T-helper 2 cell (primary cell): ENCODE measurements around the gene SARS2.
"Not testable (repeated sequence)": the region's sequence is repeated elsewhere in the genome, so short reads cannot be mapped to it uniquely, and the experiment has no call there.

Source experiments
- DNase-seq, 5 experiments: peaks; one replicate each; pipeline versions ENCODE4 v3.0.0 to v3.0.0-alpha.2; 2012 to 2022

The SARS2 gene

GRCh38 chr19:38945562-38946228 is 15.1 kb upstream of the SARS2 start:
- DNase-seq: no peak

GRCh38 chr19:38944981-38945506 is 14.5 kb upstream of the SARS2 start:
- no peak for DNase-seq

- DNase-seq: no peak
These were observed 12.1 kb upstream of the SARS2 start for GRCh38 chr19:38942471-38943181.

GRCh38 chr19:38941979-38942378 is 11.4 kb upstream of the SARS2 start:
- DNase-seq: no peak

- not testable (repeated sequence) for DNase-seq
These were observed 10.9 kb upstream of the SARS2 start for GRCh38 chr19:38941466-38941865.

GRCh38 chr19:38939957-38940356 is 9.4 kb upstream of the SARS2 start:
- DNase-seq: no peak

GRCh38 chr19:38933544-38933943 is 3.0 kb upstream of the SARS2 start:
- no peak for DNase-seq

- peak in 1 of 5 experiments; percentile 68 for DNase-seq
These were observed 2.0 kb upstream of the SARS2 start for GRCh38 chr19:38932425-38933179.

GRCh38 chr19:38931521-38931793 is 894 bp upstream of the SARS2 start:
- no peak for DNase-seq

- peak; percentile 90 to 100 (median 97) for DNase-seq
These were observed 385 bp upstream of the SARS2 start, which contains the start of gene MRPS12 for GRCh38 chr19:38930776-38931520. MRPS12 (plus strand) TSS chr19:38930944; CDS start chr19:38931295, 351 bp downstream.

- DNase-seq: peak in 2 of 5 experiments; percentile 23 to 63
These were observed 2.1 kb downstream of the SARS2 start for GRCh38 chr19:38928391-38929001.

GRCh38 chr19:38924388-38924787 is 6.2 kb downstream of the SARS2 start:
- peak in 1 of 5 experiments; percentile 67 for DNase-seq

- DNase-seq: no peak
These were observed 8.1 kb downstream of the SARS2 start for GRCh38 chr19:38922482-38922881.

GRCh38 chr19:38921420-38922274 is 8.9 kb downstream of the SARS2 start:
- DNase-seq: no peak

- no peak for DNase-seq
These were observed 9.8 kb downstream of the SARS2 start for GRCh38 chr19:38920602-38921419.

- DNase-seq: no peak
These were observed 10.5 kb downstream of the SARS2 start for GRCh38 chr19:38919837-38920601.

- no peak for DNase-seq
These were observed 12.0 kb downstream of the SARS2 start for GRCh38 chr19:38918526-38918925.

GRCh38 chr19:38917921-38918491 is 12.6 kb downstream of the SARS2 start:
- DNase-seq: no peak

- no peak for DNase-seq
These were observed 13.0 kb downstream of the SARS2 start for GRCh38 chr19:38917516-38917915.
